Left ventricle myocardium inferior (tissue), 1 donor: ENCODE data around the gene KCTD17. TPM values are rescaled to one million over a fixed set of nuclear protein-coding genes. Genes with fewer than 3 reads are reported as not detected.

Experiments
- DNase-seq: peaks from one replicate; pipeline ENCODE4 v3.0.0-alpha.2; 2020
- H3K27ac ChIP-seq: fragments of 200-600 bp; replicated peaks from 2 replicates; pipeline ENCODE4 v1.8.0; 2021
- H3K27me3 ChIP-seq: fragments of 200-600 bp; 2 replicates; pipeline ENCODE4 v1.8.0; 2021; ENCODE audit warnings: low read depth
- H3K36me3 ChIP-seq: fragments of 200-600 bp; 2 replicates; pipeline ENCODE4 v1.8.0; 2021
- H3K4me1 ChIP-seq: fragments of 200-600 bp; 2 replicates; pipeline ENCODE4 v1.8.0; 2021
- H3K4me3 ChIP-seq: fragments of 200-600 bp; 2 replicates; pipeline ENCODE4 v1.8.0; 2021; ENCODE audit warnings: mild to moderate bottlenecking, moderate library complexity
- H3K9me3 ChIP-seq: fragments of 200-600 bp; replicated peaks from 2 replicates; pipeline ENCODE4 v1.8.0; 2021
- CTCF ChIP-seq: fragments of 200-600 bp; IDR thresholded peaks from 2 replicates; pipeline ENCODE4 v1.8.0; 2021; ENCODE audit warnings: antibody characterized with exemption, mild to moderate bottlenecking, borderline replicate concordance
- intact Hi-C: fragments of 100-400 bp; cut with micrococcal nuclease; formaldehyde crosslinking; loops from one replicate; pipeline ENCODE4 v1.11.0; 2022
- total RNA-seq: library from RNA; stranded (reverse); fragmentation: NEBNext Ultra II Directional; extraction: Animal tissue kit (Norgen Biotek cat#: 25700); gene quantifications from one replicate; pipeline ENCODE4 v1.2.1, GENCODE V29; 2021
- donor health status: DM: no; HTN: yes; CAD: no; lungs with severe emphysema.

Gene KCTD17
- total RNA-seq, 1 donor from 2014 or later: 14.3 TPM

- H3K27me3 ChIP-seq: no peaks in the 10 kb centered on the region
- intact Hi-C loops: no loop called here
- H3K4me3 ChIP-seq: no peak overlapping the region
- DNase-seq: no peak
- no peak for TF ChIP-seq CTCF
- no peak overlapping the region for H3K27ac ChIP-seq
- no peaks in the 10 kb centered on the region for H3K9me3 ChIP-seq
- H3K36me3 ChIP-seq: peaks cover 47% of the 10 kb centered on the region
- H3K4me1 ChIP-seq: peaks cover 64% of the 10 kb centered on the region
These were observed 26.0 kb upstream of the KCTD17 start for GRCh38 chr22:37025500-37026070.

GRCh38 chr22:37026325-37026724 is 25.2 kb upstream of the KCTD17 start:
- H3K4me1 ChIP-seq: peaks cover 56% of the 10 kb centered on the region
- no peaks in the 10 kb centered on the region for H3K27me3 ChIP-seq
- H3K4me3 ChIP-seq: no peak overlapping the region
- peak; percentile 41 for DNase-seq
- no peak for TF ChIP-seq CTCF
- peak overlapping the region; percentile 61 for H3K27ac ChIP-seq
- intact Hi-C loops: no loop called here
- no peaks in the 10 kb centered on the region for H3K9me3 ChIP-seq
- peaks cover 47% of the 10 kb centered on the region for H3K36me3 ChIP-seq

DNA sequence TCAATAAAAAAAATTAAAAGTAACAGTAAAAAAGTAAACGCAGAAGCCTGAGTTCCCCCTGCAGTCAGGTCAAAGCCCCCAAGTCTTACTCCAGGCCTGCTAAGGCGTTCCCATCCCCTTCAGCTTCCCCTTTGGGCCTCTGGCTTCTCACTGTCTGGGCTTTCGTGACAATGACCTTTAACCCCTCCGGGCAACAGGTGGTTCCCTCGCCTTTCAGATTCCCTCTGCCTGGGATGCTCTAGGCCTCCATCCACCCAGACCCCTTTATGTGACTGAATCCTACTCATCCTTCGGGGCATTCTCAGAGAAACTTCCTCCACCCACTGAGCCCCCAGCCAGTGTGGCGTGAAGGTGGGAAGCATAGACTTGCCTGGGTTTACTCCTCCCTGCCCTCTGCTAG is 24.0 kb upstream of the KCTD17 start:
- peaks cover 47% of the 10 kb centered on the region for H3K36me3 ChIP-seq

DNA sequence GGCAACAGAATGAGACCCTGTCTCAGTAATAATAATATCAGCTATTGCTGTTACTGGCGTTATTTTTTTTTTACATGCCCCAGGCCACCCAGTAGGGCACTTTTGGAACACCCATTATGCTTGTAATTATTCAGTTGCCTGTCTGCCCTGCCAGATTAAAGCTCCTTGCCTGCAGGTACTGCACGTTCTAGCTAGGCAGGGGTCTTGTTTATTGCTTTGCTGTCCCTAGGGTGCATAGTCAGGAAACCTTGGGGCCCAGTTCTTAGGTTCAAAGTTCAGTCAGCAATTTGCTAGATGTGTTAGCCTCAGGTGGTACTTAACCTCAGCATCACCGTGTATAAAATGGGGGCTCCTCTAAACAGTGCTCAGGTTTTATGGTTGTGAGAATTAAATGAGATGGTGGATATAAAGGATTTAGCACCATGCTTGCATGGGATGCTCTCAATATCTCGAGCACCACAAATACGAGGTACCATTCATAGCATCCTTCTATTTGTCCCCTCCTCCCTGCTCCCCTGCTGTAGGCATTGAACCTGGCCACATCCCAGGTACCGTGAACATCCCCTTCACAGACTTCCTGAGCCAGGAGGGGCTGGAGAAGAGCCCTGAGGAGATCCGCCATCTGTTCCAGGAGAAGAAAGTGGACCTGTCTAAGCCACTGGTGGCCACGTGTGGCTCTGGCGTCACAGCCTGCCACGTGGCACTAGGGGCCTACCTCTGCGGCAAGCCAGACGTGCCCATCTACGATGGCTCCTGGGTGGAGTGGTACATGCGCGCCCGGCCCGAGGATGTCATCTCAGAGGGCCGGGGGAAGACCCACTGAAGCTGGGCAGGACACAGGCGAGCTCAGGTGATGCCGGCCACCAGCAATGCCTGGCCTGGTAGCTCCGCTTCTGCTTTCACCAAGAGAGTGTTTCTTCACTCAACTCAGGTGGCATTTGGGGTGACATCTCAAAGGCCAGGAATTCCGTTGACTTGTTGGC is 22.6 kb upstream of the KCTD17 start:
- Histone ChIP-seq H3K36me3 (peaks cover 47% of the 10 kb centered on the region), H3K4me1 (peaks cover 30% of the 10 kb centered on the region)

More for the DNA sequence above, 24.0 kb upstream of the KCTD17 start:
- TF ChIP-seq CTCF: no peak
- H3K27me3 ChIP-seq: no peaks in the 10 kb centered on the region
- H3K9me3 ChIP-seq: no peaks in the 10 kb centered on the region
- no peak for DNase-seq
- intact Hi-C loops: no loop called here
- peaks cover 44% of the 10 kb centered on the region for H3K4me1 ChIP-seq
- no peak overlapping the region for H3K27ac ChIP-seq
- no peak overlapping the region for H3K4me3 ChIP-seq

More for the DNA sequence above, 22.6 kb upstream of the KCTD17 start:
- Histone ChIP-seq H3K9me3 (no peaks in the 10 kb centered on the region), H3K27me3 (no peaks in the 10 kb centered on the region), H3K27ac (no peak overlapping the region), H3K4me3 (no peak overlapping the region)
- intact Hi-C loops: no loop called here
- DNase-seq: no peak
- no peak for TF ChIP-seq CTCF
